GM23248 (cell line): ENCODE measurements around the gene C1RL.

Experiments used
- EZH2 ChIP-seq: fragments of 200-600 bp; sonication (generic); IDR thresholded peaks from 2 replicates; pipeline ENCODE4 v1.6.1; 2018; ENCODE audit warnings: antibody characterized with exemption, mild to moderate bottlenecking; ENCODE audit not compliant: insufficient read depth, poor library complexity, severe bottlenecking
- EZH2phosphoT487 ChIP-seq: fragments of 200-600 bp; sonication (generic); IDR thresholded peaks from 2 replicates; pipeline ENCODE4 v1.6.1; 2018; ENCODE audit warnings: antibody characterized with exemption, moderate library complexity, mild to moderate bottlenecking, low read depth; ENCODE audit not compliant: insufficient read depth

- TF ChIP-seq EZH2 (no peak), EZH2phosphoT487 (no peak)
Observed at GRCh38 chr12:7093486-7093885, 15.5 kb downstream of the C1RL start.
